HK-2 (cell line): ENCODE results near the gene DHX57.
A peak's percentile ranks its signal among the peaks of the same experiment; 100 is the strongest.

Source experiments
- DNase-seq: peaks from one replicate; pipeline ENCODE4 v3.0.0-alpha.2; 2018; ENCODE audit not compliant: unreplicated experiment

Gene DHX57

DNA sequence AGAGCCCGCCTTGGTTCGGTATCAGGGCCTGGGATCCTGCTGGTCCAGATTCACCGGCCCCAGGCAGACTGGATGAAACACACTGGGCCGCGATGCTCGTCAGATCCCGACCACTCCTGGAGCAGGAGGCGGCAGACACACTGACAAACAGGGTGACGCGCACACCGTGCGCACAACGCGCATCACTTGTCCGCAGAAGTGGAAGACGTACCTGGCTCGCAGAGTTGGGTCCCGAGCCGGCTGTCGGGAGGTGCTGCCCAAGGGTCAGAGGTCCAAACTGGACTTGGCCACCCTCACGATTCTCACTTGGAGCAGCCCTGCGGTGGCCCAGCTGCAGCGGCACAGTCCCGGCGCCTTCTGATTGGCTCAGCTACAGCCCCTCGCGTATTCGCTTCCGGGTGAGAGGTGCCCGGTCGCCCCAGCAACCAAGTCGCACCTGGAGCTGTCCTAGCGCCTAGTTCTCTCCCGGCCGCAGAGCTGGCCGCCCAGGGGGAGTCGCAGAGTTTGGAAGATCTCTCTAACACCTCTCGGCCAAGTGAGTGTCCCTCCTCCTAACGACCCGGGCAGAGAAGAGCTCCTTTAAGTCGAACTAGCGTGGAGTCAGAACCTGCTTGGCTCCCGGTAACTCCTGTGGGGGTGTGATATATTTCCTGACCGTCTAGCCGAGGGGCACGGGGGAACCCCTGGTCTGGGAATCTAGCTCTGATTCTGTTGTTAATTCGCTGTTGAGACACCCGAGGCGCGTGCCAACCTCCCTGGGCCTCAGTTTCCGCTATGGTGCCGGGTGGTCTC lies at the start of gene DHX57, which contains the start of gene MORN2:
Gene DHX57, minus strand, starts transcription at position 359 of the 792 bp plus-strand sequence. CDS start 7,529 bp downstream, outside the sequence.
Gene MORN2, plus strand, starts transcription at position 401 of the 792 bp plus-strand sequence.
- DNase-seq: peak; percentile 84

DNA sequence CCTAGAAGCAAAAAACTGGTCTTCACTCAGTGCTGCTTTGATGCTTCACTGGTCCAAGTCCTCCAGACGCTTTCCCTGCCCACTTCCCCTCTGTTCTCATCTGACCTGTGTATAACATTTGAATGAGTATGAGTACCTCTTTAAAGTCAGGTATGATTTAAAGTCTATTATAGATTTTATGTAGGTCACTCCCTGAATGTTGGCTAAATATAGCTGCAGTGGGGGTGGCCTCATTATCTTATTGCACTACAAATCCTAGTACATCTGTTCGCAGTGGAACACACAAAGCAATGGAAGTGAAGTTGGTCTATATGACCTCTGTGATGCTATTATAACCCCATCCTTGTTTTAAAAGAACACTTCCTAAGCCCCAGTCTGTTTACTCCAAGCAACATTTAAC lies 47.2 kb upstream of the DHX57 start:
- DNase-seq: no peak

- no peak for DNase-seq
Measured at GRCh38 chr2:38922389-38922788, 46.7 kb upstream of the DHX57 start.

DNA sequence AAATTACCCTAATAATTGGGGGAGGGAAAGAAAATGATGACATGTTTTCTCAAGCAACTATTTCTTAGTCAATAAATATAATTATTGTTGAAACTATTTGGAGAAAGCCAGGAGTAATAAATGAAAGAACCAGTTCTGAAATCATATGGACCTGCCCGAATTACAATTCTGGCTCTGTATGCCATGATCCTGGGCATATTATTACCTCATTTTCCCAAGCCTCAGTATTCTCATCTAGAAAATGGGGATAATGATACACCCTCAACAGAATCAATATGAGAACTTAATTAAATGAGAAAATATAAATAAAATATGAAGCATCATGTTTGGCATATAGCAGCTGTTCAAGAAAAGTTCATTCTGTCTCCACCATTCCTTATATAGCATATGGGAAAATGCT lies 36.9 kb upstream of the DHX57 start:
- DNase-seq: no peak

GRCh38 chr2:38911191-38911590 lies 35.5 kb upstream of the DHX57 start:
- no peak for DNase-seq

DNA sequence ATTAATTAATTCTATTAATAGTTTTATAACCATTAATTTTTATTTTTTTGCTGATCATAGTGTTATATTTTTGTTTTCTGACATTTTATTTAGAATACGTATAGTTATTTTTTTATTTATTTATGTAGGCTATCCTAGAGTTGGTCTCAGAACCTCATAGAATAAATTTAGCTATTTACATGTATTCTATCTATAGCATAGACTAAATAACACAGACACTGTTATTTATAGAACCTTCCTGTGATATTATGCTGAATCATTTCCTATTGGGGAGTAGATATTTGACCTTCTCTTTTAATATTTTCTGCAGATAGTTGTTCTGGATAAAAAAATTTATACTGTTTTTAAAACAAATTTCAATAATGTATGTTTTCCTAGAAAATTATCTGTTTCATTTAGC lies 34.1 kb upstream of the DHX57 start:
- no peak for DNase-seq

DNA sequence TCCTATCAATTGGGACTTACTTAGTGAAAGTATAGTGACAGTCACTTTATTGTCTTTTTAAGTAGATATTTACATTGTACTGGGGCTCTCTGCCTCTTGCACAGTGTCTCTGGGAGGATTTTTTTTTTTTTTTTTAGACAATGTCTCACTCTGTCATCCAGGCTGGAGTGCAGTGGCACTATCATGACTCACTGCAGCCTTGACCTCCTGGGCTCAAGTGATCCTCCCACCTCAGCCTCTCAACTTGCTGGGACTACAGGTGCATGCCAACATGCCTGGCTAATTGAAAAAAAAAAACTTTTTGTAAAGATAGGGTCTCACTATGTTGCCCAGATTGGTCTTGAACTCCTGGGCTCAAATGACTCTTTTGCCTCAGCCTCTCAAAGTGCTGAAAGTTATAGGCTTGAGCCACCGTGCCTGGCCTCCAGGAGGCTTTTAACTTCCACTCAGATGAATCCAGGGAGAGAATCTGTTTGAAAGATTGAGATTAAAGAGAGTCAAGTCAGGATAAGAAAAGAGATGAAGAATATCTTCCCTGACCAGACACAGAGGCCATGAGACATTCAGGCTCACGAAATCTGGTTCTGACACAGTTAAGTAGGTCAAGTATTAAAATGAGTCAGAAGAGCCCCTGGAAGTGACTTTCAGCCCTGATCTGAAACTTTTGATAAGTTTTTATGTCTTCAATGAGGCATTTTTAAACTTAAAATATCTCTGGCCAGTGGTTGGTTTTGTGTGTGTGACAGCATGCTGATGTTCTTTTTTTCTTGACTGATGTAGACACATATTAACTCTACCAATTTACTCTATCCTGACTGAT lies 32.2 kb upstream of the DHX57 start:
- no peak for DNase-seq

GRCh38 chr2:38907242-38907641 lies 31.5 kb upstream of the DHX57 start:
- DNase-seq: no peak

DNA sequence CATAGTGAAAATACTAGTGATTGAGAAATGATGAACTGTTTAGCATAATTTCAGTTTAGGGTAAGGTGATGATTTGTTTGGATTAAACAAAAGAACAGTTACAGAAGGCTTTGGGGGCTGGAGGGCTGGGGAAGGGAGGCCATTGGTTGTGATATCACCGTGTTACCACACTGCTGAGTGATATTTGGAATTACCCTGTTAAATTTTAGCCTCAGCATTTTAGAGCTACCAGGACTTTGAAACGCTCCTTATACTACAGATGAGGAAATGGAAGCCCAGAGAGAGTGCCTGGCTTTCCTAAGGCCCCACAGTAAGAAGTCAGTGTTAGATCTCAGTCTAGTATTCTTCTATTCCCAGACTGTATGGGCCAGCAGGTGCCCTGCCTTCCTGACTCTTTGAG lies 29.5 kb upstream of the DHX57 start:
- no peak for DNase-seq

DNA sequence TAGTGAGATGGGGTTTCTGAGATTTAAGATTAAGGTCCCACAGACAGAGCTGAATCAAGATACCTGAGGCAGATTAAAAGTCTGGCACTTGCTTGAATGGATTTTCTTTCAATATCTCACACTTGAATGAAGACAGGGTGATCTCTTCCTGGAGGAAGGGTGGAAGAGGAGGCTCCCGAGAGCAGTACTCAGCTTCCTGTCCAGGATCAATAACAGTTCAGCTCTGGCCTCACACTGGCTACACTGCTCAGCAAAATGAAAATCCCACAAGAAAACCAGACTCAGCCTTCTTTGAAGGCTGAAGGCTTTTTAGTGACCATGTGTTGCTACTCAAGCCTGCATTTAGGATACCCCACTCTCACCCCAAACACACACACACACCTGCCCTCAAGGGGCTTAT lies 25.0 kb upstream of the DHX57 start:
- no peak for DNase-seq

- no peak for DNase-seq
Measured at GRCh38 chr2:38898256-38898655, 22.5 kb upstream of the DHX57 start.

DNA sequence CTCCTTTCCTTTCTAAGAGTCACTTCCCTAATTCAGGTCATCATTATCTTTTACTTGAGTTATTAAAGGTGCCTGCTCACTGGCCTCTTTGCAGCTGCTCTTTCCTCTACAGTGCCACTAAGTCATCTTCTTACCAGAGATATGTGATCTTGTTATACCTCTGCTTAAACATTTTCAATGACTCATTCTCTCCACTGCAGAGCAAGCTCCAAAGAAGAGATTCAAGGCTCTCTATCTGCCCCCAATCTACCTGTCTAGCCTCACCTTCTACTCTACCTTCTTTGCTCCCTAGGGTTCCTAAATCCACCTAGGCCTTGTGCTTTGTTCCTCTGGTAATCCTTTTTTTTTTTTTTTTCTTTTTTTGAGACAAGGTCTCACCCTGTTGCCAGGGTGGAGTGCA lies 17.1 kb upstream of the DHX57 start:
- DNase-seq: no peak

DNA sequence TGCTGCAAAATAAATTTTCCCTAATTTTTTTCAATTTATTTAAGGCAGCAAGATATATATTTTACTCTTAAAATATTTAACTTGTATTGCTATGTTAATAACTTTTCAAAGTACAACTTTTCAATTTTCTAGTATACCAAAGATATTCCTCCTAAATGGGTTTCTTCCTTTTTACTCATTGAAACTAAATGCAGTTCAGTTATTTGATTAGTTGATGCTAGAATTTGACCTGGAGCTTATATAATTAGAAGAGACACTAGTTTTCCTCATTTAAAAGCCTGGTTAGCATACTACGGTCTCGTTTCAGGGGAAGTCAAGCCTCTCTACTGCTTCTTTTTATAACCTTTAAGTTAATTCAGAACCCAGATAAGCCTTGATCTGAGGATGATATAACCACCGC lies 13.8 kb upstream of the DHX57 start, which contains the start of gene ARHGEF33:
Gene ARHGEF33, plus strand, starts transcription at position 301 of the 400 bp plus-strand sequence. CDS start 29,573 bp downstream, outside the sequence.
- no peak for DNase-seq

- no peak for DNase-seq
Measured at GRCh38 chr2:38889045-38889444, 13.3 kb upstream of the DHX57 start.

DNA sequence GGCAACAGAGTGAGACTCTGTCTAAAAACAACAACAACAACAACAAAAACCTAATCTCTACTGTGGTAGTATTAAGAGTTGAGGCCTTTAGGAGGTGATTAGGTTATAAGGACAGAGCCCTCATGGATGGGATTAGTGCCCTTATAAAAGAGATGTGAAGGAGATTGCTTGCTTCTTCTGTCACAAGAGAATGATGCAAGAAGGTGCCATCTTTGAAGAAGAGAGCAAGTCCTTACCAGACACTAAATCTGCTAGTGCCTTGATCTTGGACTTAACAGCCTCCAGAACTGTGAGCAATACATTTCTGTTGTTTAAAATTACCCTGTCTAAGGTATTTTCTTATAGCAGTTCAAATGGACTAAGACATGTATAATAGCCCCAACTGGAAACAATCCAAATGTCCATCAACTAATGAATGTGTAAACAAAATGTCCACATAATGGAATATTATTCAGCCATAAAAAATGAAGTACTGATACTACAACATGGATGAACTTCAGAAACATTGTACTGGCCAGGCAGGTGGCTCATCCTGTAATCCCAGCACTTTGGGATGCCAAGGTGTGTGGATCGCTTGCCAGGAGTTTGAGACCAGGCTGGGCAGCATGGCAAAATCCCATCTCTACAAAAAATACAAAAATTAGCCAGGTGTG lies 12.3 kb upstream of the DHX57 start:
- DNase-seq: no peak

DNA sequence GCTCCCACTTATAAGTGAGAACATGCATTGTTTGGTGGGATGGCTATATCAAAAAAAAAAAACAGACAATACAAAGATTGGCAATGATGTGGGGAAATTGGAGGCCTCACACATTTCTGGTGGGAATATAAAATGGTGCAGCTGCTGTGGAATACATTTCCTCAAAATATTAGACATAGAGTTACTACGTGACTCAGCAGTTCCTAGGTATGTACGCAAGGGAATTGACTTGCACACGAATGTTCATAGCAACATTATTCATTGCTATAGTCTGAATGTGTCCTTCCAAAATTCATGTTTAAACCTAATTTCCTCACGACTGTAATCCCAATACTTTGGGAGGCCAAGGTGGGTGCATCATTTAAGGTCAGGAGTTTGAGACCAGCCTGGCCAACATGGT lies 11.6 kb upstream of the DHX57 start:
- DNase-seq: no peak

GRCh38 chr2:38886063-38886462 lies 10.3 kb upstream of the DHX57 start:
- DNase-seq: no peak

DNA sequence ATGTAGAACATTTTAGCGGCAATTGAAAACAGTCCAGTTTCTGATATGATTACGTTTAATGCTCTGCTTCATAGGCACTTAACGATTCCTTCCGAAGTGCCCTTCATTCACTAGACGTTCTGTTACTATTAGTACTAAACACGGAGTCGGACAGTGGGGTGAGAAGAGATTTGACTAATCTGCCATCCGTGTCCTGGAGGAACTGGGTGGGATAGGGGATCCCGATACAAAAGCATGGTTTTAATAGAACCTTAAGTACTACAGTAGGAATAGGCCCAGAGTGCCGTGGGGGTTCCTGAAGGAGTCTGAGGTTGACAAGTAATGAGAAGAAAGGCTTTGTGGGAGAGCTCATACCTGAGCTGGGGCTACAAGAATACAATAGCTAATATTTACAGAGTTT lies 673 bp upstream of the DHX57 start:
- DNase-seq: peak; percentile 3

DNA sequence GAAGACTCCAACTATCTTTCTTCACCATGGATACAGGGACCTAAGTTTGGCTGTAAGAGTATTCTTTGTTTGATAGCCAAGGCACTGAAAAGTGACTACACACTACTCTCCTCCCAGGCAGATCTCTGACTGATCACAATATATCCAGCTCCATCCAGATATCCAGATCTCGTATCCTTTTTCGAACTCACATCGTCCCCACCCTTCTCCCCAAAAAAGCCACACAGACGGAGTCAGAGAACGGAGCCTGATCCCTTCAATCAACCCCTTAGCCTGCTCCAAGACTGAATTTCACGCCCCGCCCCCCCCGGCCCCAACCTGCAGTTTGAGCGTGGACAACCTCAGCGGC lies 533 bp downstream of the DHX57 start:
- DNase-seq: no peak

DNA sequence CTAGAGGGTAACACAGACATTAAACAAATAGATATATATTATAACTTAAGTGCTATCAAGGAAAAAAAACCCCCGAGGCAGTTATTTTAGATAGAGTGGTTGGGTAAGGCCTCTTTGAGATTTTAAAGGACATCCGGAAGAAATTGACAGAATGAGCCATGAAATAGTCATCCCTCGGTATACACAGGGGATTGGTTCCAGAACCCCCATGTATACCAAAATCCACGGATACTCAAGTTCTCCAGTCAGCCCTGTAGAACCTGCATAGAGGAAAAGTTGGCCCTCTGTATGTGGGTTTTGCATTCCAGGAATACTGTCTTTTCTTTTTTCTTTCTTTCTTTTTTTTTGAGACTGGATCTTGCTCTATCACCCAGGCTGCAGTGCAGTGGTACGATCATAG lies 2.0 kb downstream of the DHX57 start:
- no peak for DNase-seq

DNA sequence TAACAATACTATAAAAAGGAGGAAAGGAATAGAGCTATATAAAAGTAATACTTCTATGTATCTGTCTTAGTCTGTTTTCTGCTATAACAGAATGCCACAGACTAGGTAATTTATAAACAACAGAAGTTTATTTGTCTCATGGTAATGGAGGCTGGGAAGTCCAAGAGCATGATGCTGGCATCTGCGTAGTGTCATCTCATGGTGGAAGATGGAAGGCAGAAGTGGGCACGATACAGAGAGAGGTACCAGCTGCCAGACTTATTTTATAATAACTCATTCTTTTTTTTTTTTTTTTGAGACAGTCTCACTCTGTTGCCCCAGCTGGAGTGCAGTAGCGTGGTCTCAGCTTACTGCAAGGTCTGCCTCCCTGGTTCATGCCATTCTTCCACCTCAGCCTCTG lies 4.3 kb downstream of the DHX57 start:
- DNase-seq: no peak

DNA sequence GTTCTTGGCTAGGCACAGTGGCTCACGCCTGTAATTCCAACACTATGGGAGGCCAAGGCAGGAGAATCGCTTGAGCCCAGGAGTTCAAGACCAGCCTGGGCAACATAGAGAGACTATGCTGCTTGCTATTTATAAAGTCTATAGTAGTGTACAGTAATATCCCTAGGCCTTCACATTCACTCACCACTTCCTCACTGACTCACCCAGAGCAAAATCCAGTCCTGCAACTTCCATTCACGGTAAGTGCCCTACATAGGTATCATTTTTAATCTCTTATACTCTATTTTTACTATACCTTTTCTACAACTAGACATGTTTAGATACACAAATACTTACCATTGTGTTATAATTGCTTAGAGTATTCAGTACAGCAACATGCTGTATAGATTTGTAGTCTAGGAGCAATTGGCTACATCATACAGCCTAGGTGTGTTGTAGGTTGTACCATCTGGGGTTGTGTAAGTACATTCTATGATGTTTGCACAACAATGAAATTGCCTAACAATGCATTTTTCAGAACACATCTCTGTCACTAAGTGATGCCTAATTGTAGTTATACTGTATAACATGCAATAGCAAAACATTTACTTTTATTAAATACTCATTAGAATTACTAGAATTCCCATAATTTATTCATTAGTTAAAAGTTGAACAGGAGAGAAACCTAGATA lies 8.8 kb downstream of the DHX57 start:
- no peak for DNase-seq
